ENCODE results near the gene SYNPR. TPM values are rescaled to one million over a fixed set of nuclear protein-coding genes. Genes with fewer than 3 reads are reported as not detected.
A peak's percentile ranks its signal among the peaks of the same experiment; 100 is the strongest.

The SYNPR gene
- total RNA-seq: not detected in 2 replicates

GRCh38 chr3:63278171-63279004 is at the start of gene SYNPR:
SYNPR (plus strand) TSS chr3:63278308.
- TF ChIP-seq CTCF (conservative IDR thresholded peaks at IDR 0.05; ENCODE audit: low read depth, low read length): no peak
- H3K4me3 ChIP-seq (ENCODE audit: low read depth, low read length): no peak within 1 kb of the TSS
- no peak for DNase-seq (ENCODE audit: low read depth)

GRCh38 chr3:63228677-63229076 is 49.4 kb upstream of the SYNPR start:
- peak; percentile 65 for TF ChIP-seq CTCF (conservative IDR thresholded peaks at IDR 0.05; ENCODE audit: low read depth, low read length)
- no peak for DNase-seq (ENCODE audit: low read depth)
- no peak overlapping the region for H3K4me3 ChIP-seq (ENCODE audit: low read depth, low read length)

GRCh38 chr3:63230146-63230545 is 48.0 kb upstream of the SYNPR start:
- no peak overlapping the region for H3K4me3 ChIP-seq (ENCODE audit: low read depth, low read length)
- no peak for TF ChIP-seq CTCF (conservative IDR thresholded peaks at IDR 0.05; ENCODE audit: low read depth, low read length)
- no peak for DNase-seq (ENCODE audit: low read depth)

- TF ChIP-seq CTCF (conservative IDR thresholded peaks at IDR 0.05; ENCODE audit: low read depth, low read length): no peak
- H3K4me3 ChIP-seq (ENCODE audit: low read depth, low read length): no peak overlapping the region
- DNase-seq (ENCODE audit: low read depth): no peak
These were observed 46.5 kb upstream of the SYNPR start for GRCh38 chr3:63231643-63232042.

GRCh38 chr3:63232764-63233396 is 45.2 kb upstream of the SYNPR start:
- no peak overlapping the region for H3K4me3 ChIP-seq (ENCODE audit: low read depth, low read length)
- no peak for DNase-seq (ENCODE audit: low read depth)
- TF ChIP-seq CTCF (conservative IDR thresholded peaks at IDR 0.05; ENCODE audit: low read depth, low read length): no peak

- DNase-seq (ENCODE audit: low read depth): no peak
- no peak overlapping the region for H3K4me3 ChIP-seq (ENCODE audit: low read depth, low read length)
- TF ChIP-seq CTCF (conservative IDR thresholded peaks at IDR 0.05; ENCODE audit: low read depth, low read length): no peak
These were observed 37.7 kb upstream of the SYNPR start for GRCh38 chr3:63240381-63240902.

Data from epithelial cell of proximal tubule (primary cell).